Activated CD8-positive, alpha-beta T cell treated with anti-CD3 and anti-CD28 coated beads, Interleukin-2, amount 10 ng/mL, durations not matched to agents 7 days and 5 days (primary cell): ENCODE measurements around the gene MYO5B. TPM values are rescaled to one million over a fixed set of nuclear protein-coding genes. Genes with fewer than 3 reads are reported as not detected.
"Not testable (repeated sequence)": the region's sequence is repeated elsewhere in the genome, so short reads cannot be mapped to it uniquely, and the experiment has no call there.

ENCODE experiments used
- ATAC-seq: fragments of 150-1000 bp; cut with Tn5 transposase; one replicate; pipeline ENCODE4 v1.10.0; 2021; ENCODE audit warnings: moderate library complexity
- CTCF ChIA-PET: fragments of 350-600 bp; sonication (Branson Sonifier 250); formaldehyde crosslinking; loops from one replicate; lab custom pipeline; 2021; ENCODE audit warnings: antibody characterized with exemption; lab: Charles Lee
- POLR2A ChIA-PET: fragments of 350-600 bp; sonication (Branson Sonifier 250); formaldehyde crosslinking; loops from one replicate; lab custom pipeline; 2021; ENCODE audit warnings: antibody characterized with exemption; lab: Charles Lee
- DNase-seq: peaks from one replicate; pipeline ENCODE4 v3.0.0-alpha.2; 2020
- H3K27ac Mint-ChIP-seq: one replicate; pipeline ENCODE4 v1.8.0; 2021; ENCODE audit warnings: mild to moderate bottlenecking, mixed read lengths
- H3K27me3 Mint-ChIP-seq: one replicate; pipeline ENCODE4 v1.8.0; 2021; ENCODE audit warnings: low read depth, mixed read lengths
- H3K36me3 Mint-ChIP-seq: one replicate; pipeline ENCODE4 v1.8.0; 2021; ENCODE audit warnings: low read depth, mixed read lengths
- H3K4me1 Mint-ChIP-seq: one replicate; pipeline ENCODE4 v1.8.0; 2021; ENCODE audit warnings: low read depth, mixed read lengths
- H3K4me3 Mint-ChIP-seq: one replicate; pipeline ENCODE4 v1.8.0; 2021; ENCODE audit warnings: mild to moderate bottlenecking, mixed read lengths
- H3K9me3 Mint-ChIP-seq: one replicate; pipeline ENCODE4 v1.8.0; 2022; ENCODE audit warnings: mixed read lengths; ENCODE audit not compliant: insufficient read depth
- total RNA-seq, 2 experiments: library from RNA; stranded (reverse); gene quantifications; one replicate each; pipeline ENCODE4 v1.2.3, GENCODE V29; 2021

MYO5B gene
- total RNA-seq, 2 experiments from 2014 or later = not detected

DNA sequence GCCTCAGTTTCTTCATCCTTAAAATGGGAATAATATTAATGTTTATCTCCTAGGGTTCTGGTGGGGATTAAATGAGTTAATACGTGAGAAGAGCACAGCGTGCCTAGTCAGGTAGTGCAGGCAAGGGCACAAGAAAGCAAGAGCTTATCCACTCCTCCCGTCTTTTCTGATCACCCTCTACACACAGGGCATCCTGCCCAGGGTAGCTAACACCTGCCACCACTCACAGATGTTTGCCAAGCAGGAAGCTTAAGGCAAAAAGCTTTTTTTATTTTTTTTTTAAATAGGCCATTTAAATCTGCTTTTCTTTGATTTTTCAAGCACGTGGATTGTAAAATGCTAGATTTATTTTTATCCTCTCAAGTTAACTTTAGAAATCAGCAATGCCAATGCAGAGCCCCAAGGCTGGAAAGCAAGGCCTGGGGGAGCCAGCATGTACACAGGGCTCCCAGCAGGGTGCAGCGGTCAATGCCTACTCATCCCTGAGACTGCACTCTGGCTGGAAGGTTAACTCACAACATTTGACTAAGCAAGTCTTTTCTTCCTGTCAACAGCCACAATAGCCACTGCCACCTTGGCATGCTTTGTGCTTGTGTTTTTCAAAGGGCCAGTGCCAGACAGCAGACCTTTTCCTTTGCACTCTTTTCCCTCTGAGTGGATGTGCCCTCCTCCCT, 295.2 kb downstream of the MYO5B start:
- CTCF ChIA-PET = no interaction called here
- no peak overlapping the region for H3K27ac Mint-ChIP-seq
- H3K27me3 Mint-ChIP-seq = no peaks in the 10 kb centered on the region
- no peaks in the 10 kb centered on the region for H3K9me3 Mint-ChIP-seq
- H3K4me3 Mint-ChIP-seq = no peak overlapping the region
- DNase-seq (no peak), ATAC-seq (no peak)
- H3K36me3 Mint-ChIP-seq = no peaks in the 10 kb centered on the region
- POLR2A ChIA-PET = interaction anchor here (0.6 kb wide), 1 partner anchor 670 kb away, joined by 3 read pairs; no protein-coding TSS in a partner anchor
- peaks cover 8% of the 10 kb centered on the region for H3K4me1 Mint-ChIP-seq

DNA sequence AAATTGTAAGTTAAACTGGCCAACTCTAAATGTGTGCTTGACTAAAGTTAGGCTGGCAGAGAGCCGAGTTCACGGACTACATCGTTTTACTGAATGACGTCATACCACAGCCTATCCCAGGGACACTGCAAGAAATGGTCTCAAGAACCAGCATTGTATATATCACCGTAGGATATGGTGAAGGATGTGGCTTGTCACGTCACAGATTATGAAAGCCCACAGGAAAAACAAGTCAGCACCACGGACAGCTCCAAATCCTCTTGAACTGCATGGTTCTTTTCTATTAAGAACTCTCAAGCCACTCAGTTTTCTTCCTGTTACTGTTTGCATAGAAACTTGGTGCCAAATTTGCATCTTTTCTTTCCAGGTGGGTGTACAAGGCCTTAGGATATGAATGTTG, 296.5 kb downstream of the MYO5B start:
- DNase-seq (peak; percentile 92), ATAC-seq (peak; percentile 90)
- no peak overlapping the region for H3K4me3 Mint-ChIP-seq
- ChIA-PET CTCF (no interaction called here), POLR2A (no interaction called here)
- no peak overlapping the region for H3K27ac Mint-ChIP-seq
- H3K36me3 Mint-ChIP-seq = no peaks in the 10 kb centered on the region
- no peaks in the 10 kb centered on the region for H3K9me3 Mint-ChIP-seq
- H3K27me3 Mint-ChIP-seq = no peaks in the 10 kb centered on the region
- peaks cover 5% of the 10 kb centered on the region for H3K4me1 Mint-ChIP-seq

DNA sequence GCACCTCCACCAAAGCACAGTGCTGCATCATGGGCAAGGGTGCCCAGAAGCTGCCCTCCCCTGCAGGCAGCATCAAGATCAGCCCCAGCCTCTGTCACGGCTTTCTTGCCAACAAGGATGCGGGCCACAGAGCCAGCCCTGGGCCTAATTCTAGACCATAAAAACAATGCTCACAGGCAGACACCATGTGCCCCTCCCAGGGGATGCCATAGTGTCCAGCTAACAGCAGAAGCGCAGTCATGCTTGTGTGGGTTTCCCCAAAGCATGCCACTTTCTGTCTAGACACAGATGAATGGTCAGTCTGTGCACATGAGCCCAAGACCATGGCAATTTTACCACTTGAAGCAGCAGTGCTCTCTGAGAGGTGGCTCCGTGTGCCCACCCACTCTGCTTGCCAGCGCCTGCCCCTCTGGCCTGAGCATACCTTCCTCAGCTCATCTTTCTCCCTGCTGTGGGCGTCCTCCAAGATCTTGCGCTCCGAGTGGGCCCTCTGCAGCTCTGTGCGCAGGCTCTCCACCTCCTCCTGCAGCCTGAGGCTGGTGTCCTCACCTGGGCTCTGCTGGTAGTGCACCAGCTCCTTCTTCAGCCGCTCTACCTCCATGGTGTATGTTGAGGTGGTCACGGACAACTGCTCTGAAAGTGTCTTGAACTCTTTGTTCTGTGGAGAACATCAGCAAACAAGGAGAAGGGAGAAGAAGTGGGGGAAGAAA, 300.3 kb downstream of the MYO5B start:
- POLR2A ChIA-PET = interaction anchor here (0.6 kb wide), 1 partner anchor 27 kb away, joined by 3 read pairs; no protein-coding TSS in a partner anchor
- no peak overlapping the region for H3K27ac Mint-ChIP-seq
- H3K27me3 Mint-ChIP-seq = peaks cover 3% of the 10 kb centered on the region
- peaks cover 12% of the 10 kb centered on the region for H3K4me1 Mint-ChIP-seq
- CTCF ChIA-PET = no interaction called here
- DNase-seq (no peak), ATAC-seq (no peak)
- no peaks in the 10 kb centered on the region for H3K36me3 Mint-ChIP-seq
- H3K9me3 Mint-ChIP-seq = no peaks in the 10 kb centered on the region
- H3K4me3 Mint-ChIP-seq = no peak overlapping the region

DNA sequence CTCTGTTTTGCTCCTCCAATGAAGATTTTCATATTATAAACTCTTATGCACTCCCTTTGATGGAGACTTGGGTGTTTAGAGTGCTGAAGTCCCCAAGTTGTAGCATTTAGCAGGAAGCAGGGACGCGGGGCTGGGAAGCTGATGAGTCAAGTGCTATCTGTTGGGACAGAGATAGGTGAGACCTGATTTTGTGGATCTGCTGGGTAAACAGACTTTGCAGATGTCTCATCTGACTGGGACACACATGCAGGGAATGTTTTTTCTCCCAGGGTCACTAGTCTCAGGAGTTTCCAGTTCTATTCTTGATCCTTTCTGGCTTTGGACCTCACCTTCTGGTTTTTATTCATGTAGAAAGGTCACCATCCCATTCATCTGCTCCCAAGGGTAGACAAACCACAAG, 301.9 kb downstream of the MYO5B start:
- no peak overlapping the region for H3K4me3 Mint-ChIP-seq
- no peaks in the 10 kb centered on the region for H3K9me3 Mint-ChIP-seq
- peaks cover 3% of the 10 kb centered on the region for H3K27me3 Mint-ChIP-seq
- POLR2A ChIA-PET = interaction anchor here (0.6 kb wide), 1 partner anchor 445 kb away, joined by 3 read pairs; no protein-coding TSS in a partner anchor
- ATAC-seq = no peak
- H3K36me3 Mint-ChIP-seq = no peaks in the 10 kb centered on the region
- H3K4me1 Mint-ChIP-seq = peaks cover 7% of the 10 kb centered on the region
- DNase-seq = no peak
- CTCF ChIA-PET = no interaction called here
- H3K27ac Mint-ChIP-seq = no peak overlapping the region

DNA sequence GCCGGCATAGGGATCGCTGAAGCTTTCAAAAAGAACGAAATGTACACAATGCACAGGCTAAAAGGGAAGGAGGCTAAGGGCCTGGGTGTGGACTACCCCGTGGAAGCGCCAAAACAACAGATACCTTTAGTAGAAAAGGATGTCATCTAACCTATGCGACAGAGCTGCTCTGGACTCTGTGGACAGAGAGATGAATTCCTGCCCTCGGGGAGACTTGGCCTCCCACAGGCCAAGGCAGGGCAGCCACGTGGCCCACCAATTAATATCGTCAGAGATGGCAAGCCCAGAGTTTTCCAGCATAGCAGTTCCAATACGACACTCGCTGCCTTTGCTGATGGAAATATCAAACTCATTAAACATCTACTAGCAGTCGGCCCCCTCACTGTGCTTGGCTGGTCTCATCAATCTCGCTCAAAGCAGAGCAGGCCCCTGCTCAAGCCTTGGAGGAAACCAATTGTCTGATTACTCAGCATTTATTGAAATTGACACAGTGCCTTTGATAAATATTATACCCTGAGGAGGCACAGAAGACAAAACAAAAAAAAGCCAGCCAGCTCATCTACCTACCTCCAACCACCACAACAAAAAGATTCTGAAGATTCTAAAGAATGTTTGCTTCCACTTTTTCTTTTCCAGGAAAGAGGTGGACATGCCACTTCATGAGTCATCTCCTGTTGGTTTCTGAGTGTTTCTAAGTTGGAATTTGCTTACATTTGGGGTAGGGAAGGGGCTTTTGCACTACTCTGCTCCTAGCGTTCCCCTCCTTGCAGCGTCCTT, 302.6 kb downstream of the MYO5B start:
- H3K36me3 Mint-ChIP-seq = no peaks in the 10 kb centered on the region
- CTCF ChIA-PET = no interaction called here
- ATAC-seq (no peak), DNase-seq (no peak)
- H3K4me1 Mint-ChIP-seq = peaks cover 7% of the 10 kb centered on the region
- no peaks in the 10 kb centered on the region for H3K9me3 Mint-ChIP-seq
- peaks cover 3% of the 10 kb centered on the region for H3K27me3 Mint-ChIP-seq
- H3K27ac Mint-ChIP-seq = no peak overlapping the region
- POLR2A ChIA-PET = interaction anchor here (0.6 kb wide), 1 partner anchor 446 kb away, joined by 3 read pairs; no protein-coding TSS in a partner anchor
- no peak overlapping the region for H3K4me3 Mint-ChIP-seq

DNA sequence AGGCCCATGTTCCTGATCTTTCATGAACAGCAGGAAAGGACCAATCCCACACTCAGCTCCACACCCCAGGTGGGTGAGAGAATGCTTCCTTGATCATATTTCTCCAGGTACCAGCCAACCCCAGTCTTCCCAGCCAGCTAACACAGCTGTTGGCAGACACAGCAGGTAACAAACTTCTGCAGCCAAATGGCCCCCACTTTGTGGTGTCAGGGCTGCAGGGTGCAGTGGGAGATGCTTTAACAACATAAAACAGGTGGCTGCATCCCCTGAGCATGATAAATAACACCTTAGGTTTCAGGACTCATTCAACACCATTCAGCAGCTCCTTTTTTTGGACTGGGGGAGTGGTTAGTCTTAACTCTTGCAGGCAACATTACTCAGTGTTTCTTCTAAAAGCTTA, 304.9 kb downstream of the MYO5B start:
- DNase-seq = no peak
- H3K27me3 Mint-ChIP-seq = peaks cover 5% of the 10 kb centered on the region
- peaks cover 7% of the 10 kb centered on the region for H3K4me1 Mint-ChIP-seq
- CTCF ChIA-PET = interaction anchor here (0.5 kb wide), 1 partner anchor 68 kb away, joined by 3 read pairs; no protein-coding TSS in a partner anchor
- H3K27ac Mint-ChIP-seq = no peak overlapping the region
- ATAC-seq = no peak
- no peaks in the 10 kb centered on the region for H3K36me3 Mint-ChIP-seq
- POLR2A ChIA-PET = no interaction called here
- no peak overlapping the region for H3K4me3 Mint-ChIP-seq
- H3K9me3 Mint-ChIP-seq = no peaks in the 10 kb centered on the region

DNA sequence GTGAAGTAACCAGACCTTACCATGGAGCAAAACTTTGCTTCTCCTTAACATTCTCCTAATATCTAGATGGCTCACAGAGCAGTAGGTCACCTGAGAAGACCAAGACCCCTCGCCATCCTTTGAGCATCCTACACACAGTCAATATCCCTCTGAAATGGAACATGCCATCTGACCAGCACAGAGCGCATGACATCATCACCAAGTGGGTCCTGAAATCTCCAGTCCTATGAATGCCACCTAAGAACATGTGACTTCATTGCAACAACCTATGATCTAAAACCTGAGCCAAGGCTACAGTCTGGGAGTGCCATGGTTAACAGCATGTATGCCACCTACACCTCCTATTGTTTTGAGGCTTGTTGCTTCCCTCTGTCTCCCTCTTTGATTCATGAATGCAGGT, 305.4 kb downstream of the MYO5B start:
- ATAC-seq, POLR2A ChIA-PET, H3K4me3 Mint-ChIP-seq, H3K27ac Mint-ChIP-seq, H3K27me3 Mint-ChIP-seq, H3K4me1 Mint-ChIP-seq, DNase-seq, H3K9me3 Mint-ChIP-seq, H3K36me3 Mint-ChIP-seq: not testable (repeated sequence)
- CTCF ChIA-PET = interaction anchor here (0.5 kb wide), 1 partner anchor 67 kb away, joined by 3 read pairs; no protein-coding TSS in a partner anchor

DNA sequence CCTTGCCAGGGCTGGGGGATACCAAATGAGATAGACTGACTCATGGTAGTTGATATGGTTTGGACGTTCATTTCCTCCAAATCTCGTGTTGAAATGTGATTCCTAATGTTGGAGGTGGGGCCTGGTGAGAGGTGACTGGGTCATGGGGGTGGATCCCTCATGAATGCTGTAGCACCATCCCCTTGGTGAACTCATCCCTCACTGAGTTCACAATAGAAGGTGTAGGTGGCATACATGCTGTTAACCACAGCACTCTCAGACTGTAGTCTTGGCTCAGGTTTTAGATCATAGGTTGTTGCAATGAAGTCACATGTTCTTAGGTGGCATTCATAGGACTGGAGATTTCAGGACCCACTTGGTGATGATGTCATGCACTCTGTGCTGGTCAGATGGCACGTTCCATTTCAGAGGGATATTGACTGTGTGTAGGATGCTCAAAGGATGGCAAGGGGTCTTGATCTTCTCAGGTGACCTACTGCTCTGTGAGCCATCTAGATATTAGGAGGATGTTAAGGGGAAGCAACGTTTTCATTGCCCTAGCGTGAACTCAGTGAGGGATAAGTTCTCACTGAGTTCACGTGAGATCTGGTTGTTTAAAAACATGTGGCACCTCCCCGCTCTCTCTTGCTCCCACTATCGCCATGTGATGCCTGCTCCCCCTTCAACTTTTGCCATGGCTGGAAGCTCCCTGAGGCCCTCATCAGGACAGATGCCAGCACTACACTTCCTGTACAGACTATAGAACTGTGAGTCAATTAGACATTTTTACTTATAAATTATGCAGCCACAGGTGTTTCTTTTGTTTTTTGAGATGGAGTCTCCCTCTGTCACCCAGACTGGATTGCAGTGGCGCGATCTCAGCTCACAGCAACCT, 307.8 kb downstream of the MYO5B start:
- no peak overlapping the region for H3K27ac Mint-ChIP-seq
- ChIA-PET CTCF (interaction anchor here (1.4 kb wide), 1 partner anchor 9 kb away, joined by 3 read pairs; no protein-coding TSS in a partner anchor), POLR2A (no interaction called here)
- ATAC-seq = no peak
- H3K36me3 Mint-ChIP-seq = no peaks in the 10 kb centered on the region
- DNase-seq = no peak
- peaks cover 11% of the 10 kb centered on the region for H3K27me3 Mint-ChIP-seq
- H3K4me1 Mint-ChIP-seq = peaks cover under 1% of the 10 kb centered on the region
- no peak overlapping the region for H3K4me3 Mint-ChIP-seq
- H3K9me3 Mint-ChIP-seq = no peaks in the 10 kb centered on the region

DNA sequence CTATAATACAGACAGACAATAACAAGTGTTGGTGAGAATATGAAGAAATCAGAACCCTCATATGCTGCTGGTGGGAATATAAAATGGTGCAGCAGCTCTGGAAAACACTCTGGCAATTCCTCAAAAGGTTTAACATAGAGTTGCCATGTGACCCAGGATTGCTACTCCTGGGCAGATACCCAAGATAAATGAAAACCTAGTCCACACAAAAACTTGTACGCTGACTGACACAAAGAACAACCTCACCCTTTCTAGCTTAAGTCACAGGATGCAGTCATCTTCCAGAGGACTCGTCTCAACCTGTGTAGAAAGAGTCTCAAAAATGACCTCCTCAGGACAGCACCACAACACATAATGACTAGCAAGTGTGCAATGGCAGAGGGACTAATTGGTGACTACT, 310.0 kb downstream of the MYO5B start:
- no peak for DNase-seq
- POLR2A ChIA-PET = interaction anchor here (0.6 kb wide), 1 partner anchor 30 kb away, joined by 5 read pairs; no protein-coding TSS in a partner anchor
- Mint-ChIP-seq H3K9me3 (no peaks in the 10 kb centered on the region), H3K27ac (no peak overlapping the region), H3K4me3 (no peak overlapping the region), H3K36me3 (no peaks in the 10 kb centered on the region), H3K4me1 (no peaks in the 10 kb centered on the region), H3K27me3 (peaks cover 16% of the 10 kb centered on the region)
- CTCF ChIA-PET = no interaction called here
- no peak for ATAC-seq

DNA sequence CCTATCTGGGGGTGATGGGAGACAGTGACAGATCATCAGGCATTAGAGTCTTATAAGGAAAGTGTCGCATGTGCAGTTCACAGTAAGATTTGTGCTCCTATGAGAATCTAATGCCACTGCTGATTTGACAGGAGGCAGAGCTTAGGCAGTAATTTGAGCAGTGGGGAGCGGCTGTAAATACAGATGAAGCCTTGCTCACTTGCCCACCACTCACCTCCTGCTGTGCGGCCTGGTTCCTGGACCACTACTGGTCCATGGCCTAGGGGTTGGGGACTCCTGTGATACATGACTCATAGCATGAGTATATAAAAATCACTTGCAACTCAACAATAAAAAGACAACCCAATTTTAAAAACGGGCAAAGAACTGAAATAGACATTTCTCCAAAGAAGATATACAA, 310.5 kb downstream of the MYO5B start:
- ChIA-PET POLR2A (interaction anchor here (0.6 kb wide), 1 partner anchor 30 kb away, joined by 5 read pairs; no protein-coding TSS in a partner anchor), CTCF (no interaction called here)
- no peak for DNase-seq
- no peaks in the 10 kb centered on the region for H3K36me3 Mint-ChIP-seq
- no peaks in the 10 kb centered on the region for H3K4me1 Mint-ChIP-seq
- no peak overlapping the region for H3K4me3 Mint-ChIP-seq
- H3K27ac Mint-ChIP-seq = no peak overlapping the region
- H3K27me3 Mint-ChIP-seq = peaks cover 19% of the 10 kb centered on the region
- H3K9me3 Mint-ChIP-seq = no peaks in the 10 kb centered on the region
- no peak for ATAC-seq

DNA sequence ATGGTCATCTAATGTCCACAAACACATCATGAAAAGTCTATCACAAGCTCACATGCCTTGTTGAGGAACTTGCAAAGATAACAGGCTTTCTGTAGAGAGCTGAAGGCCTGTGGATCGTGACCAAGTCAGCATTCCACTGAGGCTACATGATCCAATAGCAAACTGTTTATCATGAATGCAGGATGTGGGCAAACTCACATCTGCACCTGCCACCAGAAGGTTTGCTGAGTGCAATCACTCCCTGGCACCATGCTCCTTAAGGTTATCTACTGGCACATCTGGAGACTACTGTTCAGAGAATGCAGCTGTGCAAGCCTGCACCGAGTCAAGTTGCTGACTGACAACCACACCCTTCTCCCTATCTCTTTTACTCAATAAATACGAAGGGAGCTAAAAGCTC, 314.3 kb downstream of the MYO5B start:
- ATAC-seq (no peak), DNase-seq (no peak)
- ChIA-PET POLR2A (no interaction called here), CTCF (interaction anchor here (0.6 kb wide), 1 partner anchor 141 kb away, joined by 3 read pairs; no protein-coding TSS in a partner anchor)
- Mint-ChIP-seq H3K27ac (no peak overlapping the region), H3K4me1 (no peaks in the 10 kb centered on the region), H3K9me3 (no peaks in the 10 kb centered on the region), H3K36me3 (no peaks in the 10 kb centered on the region), H3K27me3 (peaks cover 27% of the 10 kb centered on the region), H3K4me3 (no peak overlapping the region)
